ENCODE results near the gene TOM1L2. TPM values are rescaled to one million over a fixed set of nuclear protein-coding genes. Genes with fewer than 3 reads are reported as not detected.

Gene TOM1L2
- total RNA-seq, 3 donors from 2014 or later = 67.8 to 101 (median 87.7) TPM

DNA sequence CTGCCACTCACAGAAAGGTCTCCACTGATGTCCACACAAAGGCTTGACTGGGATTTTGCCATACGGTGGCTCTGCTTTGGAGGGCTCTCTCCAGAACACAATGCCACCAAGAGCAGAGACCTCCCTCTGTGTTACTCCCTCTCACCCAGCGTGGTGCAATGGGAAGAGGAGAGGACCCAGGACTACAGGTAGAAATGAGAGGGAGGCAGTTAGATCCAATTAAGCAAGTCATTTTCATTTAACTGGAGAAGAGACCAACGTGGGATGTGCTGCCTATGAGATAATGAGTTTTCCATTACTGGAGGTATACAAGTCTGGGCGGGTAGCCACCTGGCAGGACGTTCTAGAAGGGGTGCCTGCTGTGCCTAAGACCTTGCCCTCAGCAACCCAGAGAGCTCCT is 34.2 kb downstream of the TOM1L2 start:
- Histone ChIP-seq H3K4me3 (no peak overlapping the region), H3K4me1 (ENCODE audit: low read depth) (peaks cover 50% of the 10 kb centered on the region), H3K9me3 (no peaks in the 10 kb centered on the region), H3K36me3 (ENCODE audit: low read depth) (no peaks in the 10 kb centered on the region)
- TF ChIP-seq, protein P1, sequence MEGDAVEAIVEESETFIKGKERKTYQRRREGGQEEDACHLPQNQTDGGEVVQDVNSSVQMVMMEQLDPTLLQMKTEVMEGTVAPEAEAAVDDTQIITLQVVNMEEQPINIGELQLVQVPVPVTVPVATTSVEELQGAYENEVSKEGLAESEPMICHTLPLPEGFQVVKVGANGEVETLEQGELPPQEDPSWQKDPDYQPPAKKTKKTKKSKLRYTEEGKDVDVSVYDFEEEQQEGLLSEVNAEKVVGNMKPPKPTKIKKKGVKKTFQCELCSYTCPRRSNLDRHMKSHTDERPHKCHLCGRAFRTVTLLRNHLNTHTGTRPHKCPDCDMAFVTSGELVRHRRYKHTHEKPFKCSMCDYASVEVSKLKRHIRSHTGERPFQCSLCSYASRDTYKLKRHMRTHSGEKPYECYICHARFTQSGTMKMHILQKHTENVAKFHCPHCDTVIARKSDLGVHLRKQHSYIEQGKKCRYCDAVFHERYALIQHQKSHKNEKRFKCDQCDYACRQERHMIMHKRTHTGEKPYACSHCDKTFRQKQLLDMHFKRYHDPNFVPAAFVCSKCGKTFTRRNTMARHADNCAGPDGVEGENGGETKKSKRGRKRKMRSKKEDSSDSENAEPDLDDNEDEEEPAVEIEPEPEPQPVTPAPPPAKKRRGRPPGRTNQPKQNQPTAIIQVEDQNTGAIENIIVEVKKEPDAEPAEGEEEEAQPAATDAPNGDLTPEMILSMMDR (IDR thresholded peaks at IDR 0.05) = no peak
- no peak for ATAC-seq
- intact Hi-C loops (cut with DNase I, micrococcal nuclease) = no loop called here
- no peak for DNase-seq

DNA sequence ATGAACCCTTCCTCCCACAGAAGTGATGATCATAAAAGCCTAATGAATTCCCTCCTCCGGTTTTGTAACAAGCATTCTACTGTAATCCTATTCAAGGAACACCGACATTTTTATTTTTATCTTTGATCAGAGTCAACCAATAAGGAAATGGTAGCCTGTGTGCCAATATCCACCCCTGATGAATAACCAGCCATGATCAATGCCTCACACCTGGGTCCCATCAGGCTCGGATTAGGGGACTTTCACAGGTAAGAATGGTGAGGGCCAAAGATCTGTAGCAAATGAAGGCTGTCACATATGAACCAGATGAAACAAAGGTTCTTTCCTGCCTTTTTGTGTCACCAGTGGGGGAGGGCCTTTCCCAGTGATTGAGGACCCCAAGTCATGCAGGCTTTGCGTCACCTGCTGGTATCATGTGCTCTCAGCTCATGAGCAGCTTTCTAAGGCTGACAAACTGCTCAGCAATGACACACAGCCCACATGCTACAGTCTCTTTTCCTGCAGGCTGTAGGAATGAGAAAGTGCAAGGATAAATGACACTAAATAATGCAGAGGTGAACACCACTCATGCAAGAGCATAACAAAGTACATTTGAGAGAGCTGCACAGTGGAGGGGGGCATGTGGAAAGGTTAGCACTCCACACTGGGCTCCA is 34.9 kb downstream of the TOM1L2 start:
- no peak for DNase-seq
- Histone ChIP-seq H3K36me3 (ENCODE audit: low read depth) (no peaks in the 10 kb centered on the region), H3K4me1 (ENCODE audit: low read depth) (peaks cover 48% of the 10 kb centered on the region), H3K4me3 (no peak overlapping the region), H3K9me3 (no peaks in the 10 kb centered on the region)
- TF ChIP-seq, protein P1 (IDR thresholded peaks at IDR 0.05) = no peak
- intact Hi-C loops (cut with DNase I, micrococcal nuclease) = no loop called here
- ATAC-seq = peak; percentile 4

DNA sequence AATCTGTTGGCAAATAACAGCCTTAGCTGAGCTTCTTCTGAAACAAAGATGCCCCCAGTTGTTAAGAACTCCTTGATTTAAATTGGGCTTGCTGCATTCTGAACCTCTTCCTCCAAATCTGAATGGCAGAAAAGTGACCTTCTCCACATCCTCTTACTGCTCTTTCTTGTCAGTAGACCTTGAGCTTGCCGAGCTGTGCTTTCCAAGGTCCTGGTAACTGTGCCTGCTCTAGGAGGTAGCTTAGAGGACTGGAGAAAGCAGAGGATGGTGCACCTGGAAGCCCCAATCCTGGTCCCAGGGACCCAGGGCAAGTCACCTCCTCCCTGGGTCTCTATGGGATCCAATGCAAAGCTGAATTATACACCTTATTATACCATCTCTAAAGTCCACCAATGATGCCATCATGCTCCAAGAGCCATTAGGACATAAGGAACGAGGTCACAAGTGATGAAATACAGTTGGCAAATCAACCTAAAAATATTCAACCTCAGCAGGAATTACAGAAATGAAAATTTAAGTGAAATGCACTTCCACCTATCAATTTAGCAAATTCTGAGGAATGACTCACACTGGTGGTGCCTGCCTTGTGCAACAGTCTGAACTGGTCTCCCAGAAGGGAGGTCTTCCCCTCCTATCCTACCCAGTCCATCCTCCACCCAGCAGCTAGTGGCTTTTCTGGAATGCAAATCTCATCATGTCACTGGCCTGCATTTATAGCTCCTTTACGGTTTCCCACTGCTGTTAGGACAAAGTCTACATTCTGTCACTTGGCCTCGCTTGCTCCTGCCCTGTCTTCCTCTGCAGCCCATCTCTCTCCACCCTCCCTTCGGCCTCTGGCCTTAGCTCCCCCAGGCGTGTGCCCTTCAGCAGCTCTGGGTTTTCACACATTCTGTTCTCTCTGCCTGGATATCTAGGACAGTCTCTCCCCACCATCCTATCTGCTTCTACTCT is 36.6 kb downstream of the TOM1L2 start:
- Histone ChIP-seq H3K9me3 (no peaks in the 10 kb centered on the region), H3K4me1 (ENCODE audit: low read depth) (peaks cover 48% of the 10 kb centered on the region), H3K36me3 (ENCODE audit: low read depth) (no peaks in the 10 kb centered on the region), H3K4me3 (no peak overlapping the region)
- intact Hi-C loops (cut with DNase I, micrococcal nuclease) = no loop called here
- ATAC-seq (peak; percentile 84), DNase-seq (peak in 2 of 3 donors; percentile 51 to 54)
- TF ChIP-seq, protein P1 (IDR thresholded peaks at IDR 0.05) = no peak

DNA sequence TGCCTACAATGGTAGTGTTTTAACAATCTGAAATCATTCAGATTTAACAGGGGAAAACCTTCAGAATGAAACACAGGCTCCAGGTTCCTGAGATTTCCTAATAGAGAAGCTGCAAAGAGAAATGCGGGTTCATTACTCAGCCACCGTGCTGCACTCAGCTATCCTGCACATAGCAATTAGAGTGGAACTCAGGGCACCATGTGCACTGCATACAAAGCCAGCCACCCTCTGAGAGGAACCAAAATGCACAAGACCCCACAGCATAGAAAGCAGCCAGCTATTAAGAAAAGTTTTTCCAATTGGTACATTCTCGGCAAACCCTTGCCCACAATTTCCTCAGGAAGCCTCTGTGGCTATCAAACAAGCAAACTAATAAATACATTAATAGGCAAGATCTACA is 37.4 kb downstream of the TOM1L2 start:
- Histone ChIP-seq H3K9me3 (no peaks in the 10 kb centered on the region), H3K36me3 (ENCODE audit: low read depth) (no peaks in the 10 kb centered on the region), H3K4me1 (ENCODE audit: low read depth) (peaks cover 44% of the 10 kb centered on the region), H3K4me3 (no peak overlapping the region)
- DNase-seq (no peak), ATAC-seq (no peak)
- intact Hi-C loops (cut with DNase I, micrococcal nuclease) = no loop called here
- TF ChIP-seq, protein P1 (IDR thresholded peaks at IDR 0.05) = no peak

DNA sequence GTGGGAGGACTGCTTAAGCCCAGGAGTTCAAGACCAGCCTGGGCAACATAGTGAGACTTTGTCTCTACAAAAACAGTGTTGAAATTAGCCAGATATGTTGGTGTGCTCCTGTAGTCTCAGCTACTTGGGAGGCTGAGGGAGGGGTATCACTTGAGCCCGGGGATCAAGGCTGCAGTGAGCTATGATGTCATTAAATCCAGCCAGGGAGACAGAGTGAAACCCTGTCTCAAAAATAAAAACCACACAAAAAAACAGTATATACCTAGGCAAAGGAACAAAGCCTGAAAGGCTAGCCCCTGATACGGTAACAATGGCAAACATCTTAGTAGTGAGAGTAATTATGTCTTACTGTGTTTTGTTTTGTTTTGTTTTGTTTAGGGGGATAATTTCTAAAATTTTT is 38.0 kb downstream of the TOM1L2 start:
- TF ChIP-seq, protein P1 (IDR thresholded peaks at IDR 0.05) = no peak
- DNase-seq (no peak), ATAC-seq (no peak)
- Histone ChIP-seq H3K4me3 (no peak overlapping the region), H3K9me3 (no peaks in the 10 kb centered on the region), H3K4me1 (ENCODE audit: low read depth) (peaks cover 44% of the 10 kb centered on the region), H3K36me3 (ENCODE audit: low read depth) (no peaks in the 10 kb centered on the region)
- intact Hi-C loops (cut with DNase I, micrococcal nuclease) = no loop called here

All from mucosa of descending colon (tissue), 3 donors.